ENCODE measurements around the gene GIN1. TPM values are rescaled to one million over a fixed set of nuclear protein-coding genes. Genes with fewer than 3 reads are reported as not detected.

The GIN1 gene
- total RNA-seq, 3 donors from 2014 or later (not counting 1 experiment from before 2014, with no cell fraction given), result 3.3 to 3.6 (median 3.4) TPM

DNA sequence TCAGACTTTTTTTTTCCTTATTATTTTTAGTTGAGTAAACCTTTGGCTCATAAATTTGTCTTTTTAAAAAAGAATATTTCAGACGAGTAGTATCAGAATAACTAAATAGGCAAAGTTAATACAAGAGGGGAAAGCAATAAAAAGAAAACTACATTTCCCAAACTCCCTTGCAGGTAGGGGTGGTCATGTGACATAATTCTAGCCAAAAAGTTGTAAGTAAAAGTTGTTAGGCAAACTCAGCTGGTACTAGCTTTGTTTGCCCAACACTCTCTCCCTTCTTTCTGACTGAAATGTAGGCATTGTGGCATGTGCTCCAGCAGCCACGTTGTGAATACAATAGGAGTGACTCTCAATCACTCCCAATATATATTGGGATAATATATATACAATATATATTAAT, 20.9 kb downstream of the GIN1 start:
- Mint-ChIP-seq H3K27me3 (ENCODE audit: low read depth in 2 of 2) (no peaks in the 10 kb centered on the region), H3K36me3 (peaks cover 6% of the 10 kb centered on the region), H3K4me1 (no peaks in the 10 kb centered on the region), H3K9me3 (no peaks in the 10 kb centered on the region), H3K4me3 (no peak overlapping the region), H3K27ac (no peak overlapping the region)
- Histone ChIP-seq H3K27ac (ENCODE audit: low read length) (no peak overlapping the region), H3K9me3 (ENCODE audit: control insufficient read depth, insufficient read depth, low read length) (no peaks in the 10 kb centered on the region), H3K27me3 (ENCODE audit: control insufficient read depth, insufficient read depth, low read length) (no peaks in the 10 kb centered on the region), H3K4me3 (ENCODE audit: low read length) (no peak overlapping the region), H3K4me1 (ENCODE audit: control insufficient read depth, insufficient read depth, low read length) (no peaks in the 10 kb centered on the region), H3K36me3 (ENCODE audit: control insufficient read depth, insufficient read depth, low read length) (peaks cover 14% of the 10 kb centered on the region)
- ATAC-seq (no peak), DNase-seq (no peak)
- WGBS (ENCODE audit: insufficient coverage), result no CpG with 5 or more reads among the region's 2 CpGs
- TF ChIP-seq, protein P1, sequence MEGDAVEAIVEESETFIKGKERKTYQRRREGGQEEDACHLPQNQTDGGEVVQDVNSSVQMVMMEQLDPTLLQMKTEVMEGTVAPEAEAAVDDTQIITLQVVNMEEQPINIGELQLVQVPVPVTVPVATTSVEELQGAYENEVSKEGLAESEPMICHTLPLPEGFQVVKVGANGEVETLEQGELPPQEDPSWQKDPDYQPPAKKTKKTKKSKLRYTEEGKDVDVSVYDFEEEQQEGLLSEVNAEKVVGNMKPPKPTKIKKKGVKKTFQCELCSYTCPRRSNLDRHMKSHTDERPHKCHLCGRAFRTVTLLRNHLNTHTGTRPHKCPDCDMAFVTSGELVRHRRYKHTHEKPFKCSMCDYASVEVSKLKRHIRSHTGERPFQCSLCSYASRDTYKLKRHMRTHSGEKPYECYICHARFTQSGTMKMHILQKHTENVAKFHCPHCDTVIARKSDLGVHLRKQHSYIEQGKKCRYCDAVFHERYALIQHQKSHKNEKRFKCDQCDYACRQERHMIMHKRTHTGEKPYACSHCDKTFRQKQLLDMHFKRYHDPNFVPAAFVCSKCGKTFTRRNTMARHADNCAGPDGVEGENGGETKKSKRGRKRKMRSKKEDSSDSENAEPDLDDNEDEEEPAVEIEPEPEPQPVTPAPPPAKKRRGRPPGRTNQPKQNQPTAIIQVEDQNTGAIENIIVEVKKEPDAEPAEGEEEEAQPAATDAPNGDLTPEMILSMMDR (IDR thresholded peaks at IDR 0.05), result no peak
- intact Hi-C loops (cut with micrococcal nuclease), result no loop called here

DNA sequence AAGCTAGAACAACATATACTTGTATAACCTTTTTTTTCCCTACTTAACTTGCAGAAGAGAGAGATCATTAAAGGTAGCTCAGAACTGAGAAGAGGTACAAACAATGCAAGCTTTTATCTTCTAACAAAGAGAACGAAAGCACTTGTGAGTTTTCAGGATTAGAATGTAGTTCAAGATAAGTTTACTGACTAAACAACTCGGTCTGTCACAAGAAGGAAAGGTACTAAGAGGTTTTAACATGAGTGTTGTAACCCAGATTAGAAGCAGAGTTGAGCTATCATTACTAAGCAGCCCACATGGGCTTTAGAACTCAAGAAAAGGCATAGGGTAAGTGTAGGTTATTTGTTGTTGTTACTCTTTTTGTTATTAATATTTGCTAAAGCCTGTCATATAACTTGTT, 25.2 kb downstream of the GIN1 start:
- no peaks in the 10 kb centered on the region for H3K27me3 Mint-ChIP-seq (ENCODE audit: low read depth in 2 of 2)

DNA sequence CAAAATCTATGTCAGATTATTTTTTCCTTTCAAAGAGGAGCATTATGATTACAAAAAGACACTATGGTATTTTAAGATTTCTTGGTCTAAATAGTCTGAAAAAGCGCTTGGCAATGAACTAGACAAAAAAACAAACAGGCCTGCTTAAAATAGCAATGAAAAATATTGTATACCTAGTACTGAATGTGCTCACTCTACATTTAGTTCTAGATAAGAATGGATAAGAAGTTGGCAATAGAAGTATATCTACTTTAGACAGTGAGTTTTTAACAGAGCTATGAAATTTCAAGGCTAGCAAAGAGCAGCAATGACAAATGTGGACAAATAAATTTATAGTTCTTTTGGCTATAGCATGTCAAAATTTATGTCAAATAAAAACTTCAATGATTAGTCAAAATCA, 26.2 kb downstream of the GIN1 start:
- peaks cover 10% of the 10 kb centered on the region for H3K36me3 Mint-ChIP-seq

More for the DNA sequence above, 25.2 kb downstream of the GIN1 start:
- TF ChIP-seq, protein P1 (IDR thresholded peaks at IDR 0.05), result no peak
- Histone ChIP-seq H3K27me3 (ENCODE audit: control insufficient read depth, insufficient read depth, low read length) (no peaks in the 10 kb centered on the region), H3K36me3 (ENCODE audit: control insufficient read depth, insufficient read depth, low read length) (peaks cover 11% of the 10 kb centered on the region), H3K27ac (ENCODE audit: low read length) (no peak overlapping the region), H3K9me3 (ENCODE audit: control insufficient read depth, insufficient read depth, low read length) (no peaks in the 10 kb centered on the region), H3K4me1 (ENCODE audit: control insufficient read depth, insufficient read depth, low read length) (no peaks in the 10 kb centered on the region), H3K4me3 (ENCODE audit: low read length) (no peak overlapping the region)
- intact Hi-C loops (cut with micrococcal nuclease), result no loop called here
- WGBS (ENCODE audit: insufficient coverage), result 98% methylated on average over 2 of the region's 2 CpGs
- Mint-ChIP-seq H3K36me3 (peaks cover 10% of the 10 kb centered on the region), H3K4me1 (no peaks in the 10 kb centered on the region), H3K27ac (no peak overlapping the region), H3K9me3 (no peaks in the 10 kb centered on the region), H3K4me3 (no peak overlapping the region)
- no peak for ATAC-seq
- DNase-seq, result no peak

DNA sequence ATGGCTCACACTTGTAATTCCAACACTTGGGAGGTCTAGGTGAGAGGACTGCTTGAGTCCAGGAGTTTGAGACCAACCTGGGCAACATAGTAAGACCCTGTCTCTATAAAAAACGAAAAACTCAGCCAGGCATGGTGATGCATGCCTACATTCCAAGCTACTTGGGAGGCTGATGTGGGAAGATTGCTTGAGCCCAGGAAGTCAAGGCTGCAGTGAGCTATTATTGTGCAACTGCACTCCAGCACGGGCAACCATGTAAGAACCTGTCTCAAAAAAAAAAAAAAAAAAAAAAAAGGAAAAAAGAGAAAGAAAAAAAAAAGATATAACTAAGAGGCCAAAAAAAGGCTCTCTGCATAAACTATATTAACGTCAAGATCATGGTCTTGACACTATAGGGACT, 27.3 kb downstream of the GIN1 start:
- WGBS (ENCODE audit: insufficient coverage), result 85% methylated on average over 3 of the region's 3 CpGs
- TF ChIP-seq, protein P1 (IDR thresholded peaks at IDR 0.05), result no peak
- no peak overlapping the region for H3K4me3 ChIP-seq (ENCODE audit: low read length)
- no peak overlapping the region for H3K4me3 Mint-ChIP-seq
- no peaks in the 10 kb centered on the region for H3K4me1 ChIP-seq (ENCODE audit: control insufficient read depth, insufficient read depth, low read length)
- H3K27ac ChIP-seq (ENCODE audit: low read length), result no peak overlapping the region
- H3K27ac Mint-ChIP-seq, result no peak overlapping the region
- peaks cover 18% of the 10 kb centered on the region for H3K36me3 ChIP-seq (ENCODE audit: control insufficient read depth, insufficient read depth, low read length)
- ATAC-seq (no peak), DNase-seq (no peak)
- no peaks in the 10 kb centered on the region for H3K27me3 ChIP-seq (ENCODE audit: control insufficient read depth, insufficient read depth, low read length)
- H3K9me3 Mint-ChIP-seq, result no peaks in the 10 kb centered on the region
- no peaks in the 10 kb centered on the region for H3K27me3 Mint-ChIP-seq (ENCODE audit: low read depth in 2 of 2)
- H3K9me3 ChIP-seq (ENCODE audit: control insufficient read depth, insufficient read depth, low read length), result no peaks in the 10 kb centered on the region
- H3K36me3 Mint-ChIP-seq, result peaks cover 10% of the 10 kb centered on the region
- no peaks in the 10 kb centered on the region for H3K4me1 Mint-ChIP-seq
- intact Hi-C loops (cut with micrococcal nuclease), result no loop called here

More for the DNA sequence above, 26.2 kb downstream of the GIN1 start:
- Histone ChIP-seq H3K4me3 (ENCODE audit: low read length) (no peak overlapping the region), H3K27me3 (ENCODE audit: control insufficient read depth, insufficient read depth, low read length) (no peaks in the 10 kb centered on the region), H3K27ac (ENCODE audit: low read length) (no peak overlapping the region), H3K4me1 (ENCODE audit: control insufficient read depth, insufficient read depth, low read length) (no peaks in the 10 kb centered on the region), H3K36me3 (ENCODE audit: control insufficient read depth, insufficient read depth, low read length) (peaks cover 11% of the 10 kb centered on the region), H3K9me3 (ENCODE audit: control insufficient read depth, insufficient read depth, low read length) (no peaks in the 10 kb centered on the region)
- 100% methylated on average over 1 of the region's 1 CpG for WGBS (ENCODE audit: insufficient coverage)
- TF ChIP-seq, protein P1 (IDR thresholded peaks at IDR 0.05), result no peak
- H3K27ac Mint-ChIP-seq, result no peak overlapping the region
- ATAC-seq, result no peak
- no peaks in the 10 kb centered on the region for H3K4me1 Mint-ChIP-seq
- no peaks in the 10 kb centered on the region for H3K27me3 Mint-ChIP-seq (ENCODE audit: low read depth in 2 of 2)
- intact Hi-C loops (cut with micrococcal nuclease), result no loop called here
- DNase-seq, result no peak
- H3K9me3 Mint-ChIP-seq, result no peaks in the 10 kb centered on the region
- no peak overlapping the region for H3K4me3 Mint-ChIP-seq

Data from natural killer cell (primary cell).